ENCODE measurements around the gene EIF5AL1.

Gene EIF5AL1

DNA sequence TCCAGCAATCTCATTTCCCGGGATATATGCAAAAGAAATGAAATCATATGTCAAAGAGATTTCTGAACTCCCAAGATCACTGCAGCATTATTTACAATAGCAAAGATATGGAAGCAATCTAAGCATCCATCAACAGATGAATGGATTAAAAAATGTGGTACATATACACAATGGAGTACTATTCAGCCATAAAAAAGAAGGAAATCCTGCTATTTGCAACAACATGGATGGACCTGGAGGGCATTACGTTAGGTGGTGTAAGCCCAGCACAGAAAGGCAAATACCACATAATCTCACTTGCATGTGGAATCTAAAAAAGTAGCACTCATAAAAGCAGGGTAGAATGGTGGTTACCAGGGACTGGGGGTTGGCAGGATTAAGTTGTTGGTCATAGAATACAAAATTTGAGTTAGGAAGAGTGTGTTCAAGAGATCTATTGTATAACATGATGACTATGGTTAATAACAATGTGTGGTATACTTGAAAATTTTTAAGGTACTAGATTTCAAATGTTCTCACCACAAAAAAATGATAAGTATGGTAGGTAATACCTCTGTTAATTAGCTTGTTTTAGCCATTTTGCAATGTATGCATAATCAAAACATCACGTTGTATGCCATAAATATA is 32.9 kb upstream of the EIF5AL1 start:
- no peak overlapping the region for H3K4me3 ChIP-seq (ENCODE audit: low read depth, low read length)
- TF ChIP-seq, protein P1, sequence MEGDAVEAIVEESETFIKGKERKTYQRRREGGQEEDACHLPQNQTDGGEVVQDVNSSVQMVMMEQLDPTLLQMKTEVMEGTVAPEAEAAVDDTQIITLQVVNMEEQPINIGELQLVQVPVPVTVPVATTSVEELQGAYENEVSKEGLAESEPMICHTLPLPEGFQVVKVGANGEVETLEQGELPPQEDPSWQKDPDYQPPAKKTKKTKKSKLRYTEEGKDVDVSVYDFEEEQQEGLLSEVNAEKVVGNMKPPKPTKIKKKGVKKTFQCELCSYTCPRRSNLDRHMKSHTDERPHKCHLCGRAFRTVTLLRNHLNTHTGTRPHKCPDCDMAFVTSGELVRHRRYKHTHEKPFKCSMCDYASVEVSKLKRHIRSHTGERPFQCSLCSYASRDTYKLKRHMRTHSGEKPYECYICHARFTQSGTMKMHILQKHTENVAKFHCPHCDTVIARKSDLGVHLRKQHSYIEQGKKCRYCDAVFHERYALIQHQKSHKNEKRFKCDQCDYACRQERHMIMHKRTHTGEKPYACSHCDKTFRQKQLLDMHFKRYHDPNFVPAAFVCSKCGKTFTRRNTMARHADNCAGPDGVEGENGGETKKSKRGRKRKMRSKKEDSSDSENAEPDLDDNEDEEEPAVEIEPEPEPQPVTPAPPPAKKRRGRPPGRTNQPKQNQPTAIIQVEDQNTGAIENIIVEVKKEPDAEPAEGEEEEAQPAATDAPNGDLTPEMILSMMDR (IDR thresholded peaks at IDR 0.05; ENCODE audit: borderline replicate concordance, insufficient read depth, low read depth, low read length) = no peak

DNA sequence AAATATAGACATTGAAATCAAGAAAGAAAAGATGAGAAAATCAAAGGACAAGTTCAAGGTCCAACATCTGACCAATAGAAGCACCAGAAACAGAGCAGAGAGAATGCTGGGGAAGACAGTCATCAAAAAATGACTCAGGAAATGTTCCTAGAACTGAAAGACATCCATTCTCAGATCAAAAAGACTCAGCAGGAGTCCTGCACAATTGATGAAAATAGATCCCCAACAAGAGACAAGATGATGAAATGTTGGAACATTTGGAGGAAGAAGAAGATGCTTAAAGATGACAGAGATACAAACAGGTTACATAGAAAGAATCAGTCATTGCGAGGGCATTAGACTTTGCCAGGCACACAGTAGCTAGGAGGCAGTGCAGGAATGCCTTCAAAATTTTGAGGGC is 30.0 kb upstream of the EIF5AL1 start:
- no peak overlapping the region for H3K4me3 ChIP-seq (ENCODE audit: low read depth, low read length)
- TF ChIP-seq, protein P1 (IDR thresholded peaks at IDR 0.05; ENCODE audit: borderline replicate concordance, insufficient read depth, low read depth, low read length) = no peak

DNA sequence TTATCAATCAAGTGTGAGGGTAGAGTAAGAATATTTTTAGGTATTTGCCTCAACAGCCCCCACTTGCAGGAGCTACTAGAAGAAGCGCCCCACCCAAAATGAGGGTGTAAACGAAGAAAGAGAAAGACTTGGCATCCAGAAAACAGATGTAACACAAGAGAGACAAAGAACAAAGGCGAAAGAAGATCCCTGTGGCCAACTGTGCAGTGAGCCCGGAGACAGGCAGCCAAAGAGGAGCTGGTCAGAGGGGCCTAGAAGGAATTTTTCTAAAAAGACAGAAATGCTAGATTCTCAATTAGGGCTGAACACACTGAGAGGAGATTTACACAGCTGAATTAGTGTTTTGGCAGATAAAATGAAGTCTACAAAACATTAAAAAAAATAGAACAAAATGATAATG is 29.6 kb upstream of the EIF5AL1 start:
- no peak overlapping the region for H3K4me3 ChIP-seq (ENCODE audit: low read depth, low read length)
- TF ChIP-seq, protein P1 (IDR thresholded peaks at IDR 0.05; ENCODE audit: borderline replicate concordance, insufficient read depth, low read depth, low read length) = no peak

- TF ChIP-seq, protein P1 (IDR thresholded peaks at IDR 0.05; ENCODE audit: borderline replicate concordance, insufficient read depth, low read depth, low read length) = no peak
- no peak overlapping the region for H3K4me3 ChIP-seq (ENCODE audit: low read depth, low read length)
Measured at GRCh38 chr10:79483299-79483698, 29.0 kb upstream of the EIF5AL1 start.

- TF ChIP-seq, protein P1 (IDR thresholded peaks at IDR 0.05; ENCODE audit: borderline replicate concordance, insufficient read depth, low read depth, low read length) = no peak
- H3K4me3 ChIP-seq (ENCODE audit: low read depth, low read length) = no peak overlapping the region
Measured at GRCh38 chr10:79483948-79484347, 28.4 kb upstream of the EIF5AL1 start.

DNA sequence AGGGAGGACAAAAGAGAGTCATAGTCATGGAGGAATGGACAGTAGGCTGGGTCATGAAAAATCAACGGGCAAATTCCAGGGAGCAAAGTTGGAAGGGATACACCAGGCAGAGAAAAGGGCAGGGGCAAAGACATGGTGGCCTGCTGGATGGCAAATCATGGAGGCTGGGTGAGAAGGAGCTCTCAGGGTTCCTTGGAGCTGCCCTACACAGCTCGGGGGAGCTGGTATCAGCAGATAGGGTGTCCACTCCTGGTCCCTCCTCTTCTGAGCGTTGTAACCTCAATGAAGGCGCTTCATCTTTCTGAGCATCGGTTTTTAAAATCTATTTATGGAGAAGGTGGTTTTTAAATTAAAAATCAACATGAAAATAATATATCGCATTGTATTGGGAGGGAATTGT is 27.9 kb upstream of the EIF5AL1 start:
- TF ChIP-seq, protein P1 (IDR thresholded peaks at IDR 0.05; ENCODE audit: borderline replicate concordance, insufficient read depth, low read depth, low read length) = no peak

More for the DNA sequence above, 27.9 kb upstream of the EIF5AL1 start:
- no peak overlapping the region for H3K4me3 ChIP-seq (ENCODE audit: low read depth, low read length)

Measured in GM12875 (cell line).